OCI-LY7 (cell line): ENCODE results near the gene RANBP2. TPM values are rescaled to one million over a fixed set of nuclear protein-coding genes. Genes with fewer than 3 reads are reported as not detected.

ENCODE experiments used
- BruUV-seq: library from RNA; stranded (reverse); fragments of 400-500 nt; replicated peaks from 2 replicates; lab custom pipeline; 2021; lab: Mats Ljungman, UMichigan
- CTCF ChIA-PET: fragments of 300-600 bp; sonication (Branson Sonifier 250); formaldehyde crosslinking; loops from one replicate; lab custom pipeline; 2022; ENCODE audit warnings: antibody characterized with exemption; ENCODE audit not compliant: unreplicated experiment; lab: Charles Lee
- POLR2A ChIA-PET: fragments of 300-600 bp; sonication (Branson Sonifier 250); formaldehyde crosslinking; loops from one replicate; lab custom pipeline; 2022; ENCODE audit warnings: antibody characterized with exemption; lab: Charles Lee
- DNase-seq: peaks from one replicate; pipeline ENCODE4 v3.0.0-alpha.2; 2015; ENCODE audit warnings: low spot score
- H2AFZ ChIP-seq: fragments of 200-600 bp; sonication (generic), shearing (Covaris generic); 2 replicates; pipeline ENCODE4 v1.6.1; 2014; ENCODE audit warnings: mild to moderate bottlenecking, antibody characterized with exemption, low read length, moderate library complexity
- H3K27ac ChIP-seq: fragments of 200-600 bp; sonication (generic); 2 replicates; pipeline ENCODE4 v1.5.1; 2014; ENCODE audit warnings: mixed run types, low read depth, mild to moderate bottlenecking, moderate library complexity, low read length, inconsistent platforms; ENCODE audit not compliant: poor library complexity, severe bottlenecking
- H3K36me3 ChIP-seq: fragments of 200-600 bp; sonication (generic); 2 replicates; pipeline ENCODE4 v1.6.1; 2014; ENCODE audit warnings: mild to moderate bottlenecking, antibody characterized with exemption, low read length, moderate library complexity, mixed read lengths; ENCODE audit not compliant: insufficient read depth
- H3K4me1 ChIP-seq: fragments of 200-600 bp; sonication (generic); 2 replicates; pipeline ENCODE4 v1.5.1; 2014; ENCODE audit warnings: mild to moderate bottlenecking, low read length; ENCODE audit not compliant: insufficient read depth, poor library complexity, severe bottlenecking
- H3K4me2 ChIP-seq: fragments of 200-600 bp; sonication (generic); 2 replicates; pipeline ENCODE4 v1.6.1; 2014; ENCODE audit warnings: mild to moderate bottlenecking, low read length
- H3K4me3 ChIP-seq: fragments of 200-600 bp; sonication (generic); 2 replicates; pipeline ENCODE4 v1.5.1; 2014; ENCODE audit warnings: mild to moderate bottlenecking, low read depth, low read length; ENCODE audit not compliant: poor library complexity, severe bottlenecking
- H3K79me2 ChIP-seq: fragments of 200-600 bp; sonication (generic); 2 replicates; pipeline ENCODE4 v1.6.1; 2016; ENCODE audit warnings: low read depth, mild to moderate bottlenecking, low read length, moderate library complexity, mixed read lengths; ENCODE audit not compliant: insufficient read depth
- H3K9me2 ChIP-seq: fragments of 200-600 bp; sonication (generic); 2 replicates; pipeline ENCODE4 v1.6.1; 2016; ENCODE audit warnings: mild to moderate bottlenecking, low read length, mixed read lengths; ENCODE audit not compliant: insufficient read depth
- H3K9me3 ChIP-seq: fragments of 200-600 bp; sonication (generic); 2 replicates; pipeline ENCODE4 v1.6.1; 2014; ENCODE audit warnings: mild to moderate bottlenecking, mixed run types, low read length, mixed read lengths
- H4K20me1 ChIP-seq: fragments of 200-600 bp; sonication (generic); 2 replicates; pipeline ENCODE4 v1.6.1; 2014; ENCODE audit warnings: mild to moderate bottlenecking, antibody characterized with exemption, low read length, moderate library complexity, mixed read lengths; ENCODE audit not compliant: insufficient read depth
- EZH2phosphoT487 ChIP-seq: fragments of 200-600 bp; sonication (generic); IDR thresholded peaks from 2 replicates; pipeline ENCODE4 v1.6.1; 2018; ENCODE audit warnings: low read depth, borderline replicate concordance, mild to moderate bottlenecking, mixed run types, antibody characterized with exemption, low read length, moderate library complexity, mixed read lengths
- intact Hi-C: fragments of 100-400 bp; cut with micrococcal nuclease; formaldehyde crosslinking; loops from one replicate; pipeline ENCODE4 v1.10.0; 2022; ENCODE audit not compliant: unreplicated experiment
- total RNA-seq, 2 experiments: library from RNA; depleted of rRNA in 1 of 2; stranded (reverse); fragments of >200 nt in 1 of 2; shearing (Covaris generic) in 1 of 2; gene quantifications; 2 replicates each; pipeline ENCODE4 v1.2.3, GENCODE V29; 2014 to 2022
- TF ChIP-seq, protein P1 (sequence below): fragments of 200-600 bp; sonication (generic); conservative IDR thresholded peaks from 2 replicates; pipeline ENCODE4 v1.5.1; 2014; ENCODE audit warnings: mild to moderate bottlenecking, antibody characterized with exemption, low read length, moderate library complexity, mixed read lengths

Gene RANBP2
- total RNA-seq, 2 experiments from 2014 or later: 48.4 to 74.0 TPM

DNA sequence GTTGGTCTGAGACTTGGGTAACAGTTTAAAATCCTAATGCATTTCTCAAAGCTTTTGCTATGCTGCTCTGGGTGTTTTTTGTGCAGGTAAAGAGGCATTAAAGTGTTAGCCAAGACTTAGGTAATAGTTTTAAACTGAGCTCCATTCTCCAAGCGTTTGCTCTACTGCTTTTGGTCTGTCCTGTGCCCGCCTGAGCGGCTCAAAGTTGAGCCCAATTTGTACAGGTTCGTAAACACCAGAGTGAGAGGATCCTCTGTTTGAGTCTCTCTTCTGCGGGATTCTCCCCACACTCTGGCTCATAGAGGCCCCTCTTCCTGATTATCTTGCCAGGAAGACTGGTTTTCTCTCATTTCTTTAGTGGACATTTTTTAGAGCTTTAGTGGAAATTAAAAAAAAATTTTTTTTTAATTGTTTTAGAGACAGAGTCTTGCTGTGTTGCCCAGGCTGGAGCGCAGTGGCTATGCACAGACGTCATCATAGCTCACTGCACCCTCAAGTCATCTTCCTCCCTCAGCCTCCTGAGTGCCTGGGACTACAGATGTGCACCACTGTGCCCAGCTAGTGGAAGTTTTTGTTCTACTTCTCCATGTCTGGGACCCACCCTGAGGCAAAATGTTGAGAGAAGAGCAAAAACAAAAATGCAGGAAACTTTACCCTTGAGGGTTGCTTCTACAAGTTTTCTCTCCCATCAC, 83.9 kb downstream of the RANBP2 start:
- Histone ChIP-seq H3K4me1 (no peaks in the 10 kb centered on the region), H3K36me3 (peaks cover 76% of the 10 kb centered on the region), H4K20me1 (no peaks in the 10 kb centered on the region), H3K79me2 (peaks cover 9% of the 10 kb centered on the region; the same call in 1 of the 2 replicates), H3K4me3 (no peak overlapping the region), H2AFZ (no peak overlapping the region), H3K9me2 (no peaks in the 10 kb centered on the region), H3K4me2 (no peak overlapping the region), H3K27ac (no peak overlapping the region), H3K9me3 (peaks cover 2% of the 10 kb centered on the region; the same call in 1 of the 2 replicates)
- no peak for DNase-seq
- CTCF ChIA-PET: no interaction called here
- intact Hi-C loops: no loop called here
- TF ChIP-seq, protein P1, sequence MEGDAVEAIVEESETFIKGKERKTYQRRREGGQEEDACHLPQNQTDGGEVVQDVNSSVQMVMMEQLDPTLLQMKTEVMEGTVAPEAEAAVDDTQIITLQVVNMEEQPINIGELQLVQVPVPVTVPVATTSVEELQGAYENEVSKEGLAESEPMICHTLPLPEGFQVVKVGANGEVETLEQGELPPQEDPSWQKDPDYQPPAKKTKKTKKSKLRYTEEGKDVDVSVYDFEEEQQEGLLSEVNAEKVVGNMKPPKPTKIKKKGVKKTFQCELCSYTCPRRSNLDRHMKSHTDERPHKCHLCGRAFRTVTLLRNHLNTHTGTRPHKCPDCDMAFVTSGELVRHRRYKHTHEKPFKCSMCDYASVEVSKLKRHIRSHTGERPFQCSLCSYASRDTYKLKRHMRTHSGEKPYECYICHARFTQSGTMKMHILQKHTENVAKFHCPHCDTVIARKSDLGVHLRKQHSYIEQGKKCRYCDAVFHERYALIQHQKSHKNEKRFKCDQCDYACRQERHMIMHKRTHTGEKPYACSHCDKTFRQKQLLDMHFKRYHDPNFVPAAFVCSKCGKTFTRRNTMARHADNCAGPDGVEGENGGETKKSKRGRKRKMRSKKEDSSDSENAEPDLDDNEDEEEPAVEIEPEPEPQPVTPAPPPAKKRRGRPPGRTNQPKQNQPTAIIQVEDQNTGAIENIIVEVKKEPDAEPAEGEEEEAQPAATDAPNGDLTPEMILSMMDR: no peak
- TF ChIP-seq EZH2phosphoT487: no peak
- POLR2A ChIA-PET: interaction anchor here (0.9 to 1.1 kb wide), 5 partner anchors 10 to 167 kb away, joined by 3 to 4 read pairs (median 3); no protein-coding TSS in a partner anchor
- no TSS peak for BruUV-seq

DNA sequence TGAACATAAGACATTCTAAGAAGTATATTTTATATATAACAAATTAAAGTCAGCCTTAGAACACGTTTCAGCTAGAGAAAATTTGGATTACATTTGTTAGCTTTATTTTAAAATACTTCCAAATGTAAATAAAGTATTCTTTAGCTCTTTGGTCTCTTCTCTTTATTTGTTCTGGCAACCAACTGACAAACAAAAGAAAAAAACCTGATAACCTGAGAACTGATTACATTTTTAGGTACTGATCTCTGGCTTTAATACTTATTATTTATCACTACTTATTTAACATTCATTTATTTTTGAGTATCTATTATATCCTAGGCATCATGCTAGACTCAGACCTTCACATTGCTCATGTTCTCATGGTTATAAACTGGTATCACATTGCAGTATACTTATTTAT, 85.8 kb downstream of the RANBP2 start:
- TF ChIP-seq, protein P1: no peak
- TF ChIP-seq EZH2phosphoT487: no peak
- no peak overlapping the region for H2AFZ ChIP-seq
- CTCF ChIA-PET: no interaction called here
- POLR2A ChIA-PET: no interaction called here
- peaks cover 25% of the 10 kb centered on the region; the same call in 1 of the 2 replicates for H3K79me2 ChIP-seq
- H3K9me2 ChIP-seq: no peaks in the 10 kb centered on the region
- intact Hi-C loops: no loop called here
- H3K4me3 ChIP-seq: no peak overlapping the region
- no peak overlapping the region for H3K27ac ChIP-seq
- H3K36me3 ChIP-seq: peaks cover 76% of the 10 kb centered on the region
- no peaks in the 10 kb centered on the region for H3K4me1 ChIP-seq
- peaks cover 20% of the 10 kb centered on the region for H3K9me3 ChIP-seq
- no peaks in the 10 kb centered on the region for H4K20me1 ChIP-seq
- DNase-seq: no peak
- BruUV-seq: no TSS peak
- H3K4me2 ChIP-seq: no peak overlapping the region

DNA sequence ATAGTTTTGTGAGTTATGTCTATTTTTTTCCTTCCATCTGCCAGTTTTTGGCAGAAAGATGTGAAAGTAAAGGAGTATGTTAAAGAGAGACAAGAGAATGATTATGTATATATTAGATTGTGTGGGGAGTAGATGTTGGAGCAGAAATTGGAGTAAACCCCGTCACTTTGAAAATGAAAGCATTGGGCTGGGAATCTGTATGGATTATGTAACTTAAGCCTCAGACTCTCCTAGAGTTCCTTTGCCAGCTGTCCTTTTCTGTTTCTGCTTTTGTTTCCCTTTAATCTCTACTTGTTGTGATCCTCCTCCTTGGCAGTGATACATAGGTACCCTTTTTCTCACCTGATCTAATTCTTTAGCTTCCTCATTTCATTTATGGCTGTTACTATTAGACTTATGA, 86.5 kb downstream of the RANBP2 start:
- ChIA-PET POLR2A (no interaction called here), CTCF (no interaction called here)
- Histone ChIP-seq H3K9me3 (peaks cover 25% of the 10 kb centered on the region), H3K4me1 (no peaks in the 10 kb centered on the region), H3K9me2 (no peaks in the 10 kb centered on the region), H4K20me1 (no peaks in the 10 kb centered on the region), H3K27ac (no peak overlapping the region), H3K36me3 (peaks cover 80% of the 10 kb centered on the region), H3K4me3 (no peak overlapping the region), H3K4me2 (no peak overlapping the region), H2AFZ (no peak overlapping the region), H3K79me2 (peaks cover 33% of the 10 kb centered on the region; the same call in 1 of the 2 replicates)
- no TSS peak for BruUV-seq
- no peak for TF ChIP-seq EZH2phosphoT487
- TF ChIP-seq, protein P1: no peak
- DNase-seq: no peak
- intact Hi-C loops: no loop called here
